Forelimb muscle (tissue), 1 donor: ENCODE results near the gene OSBPL8. TPM values are rescaled to one million over a fixed set of nuclear protein-coding genes. Genes with fewer than 3 reads are reported as not detected.
"Not testable (repeated sequence)": the region's sequence is repeated elsewhere in the genome, so short reads cannot be mapped to it uniquely, and the experiment has no call there.

Experiments
- DNase-seq: peaks from one replicate; pipeline ENCODE4 v3.0.0-alpha.2; 2013; ENCODE audit warnings: low read depth
- polyA plus RNA-seq: library from polyadenylated mRNA; unstranded; fragments of 120-200 nt; gene quantifications from one replicate; pipeline ENCODE4 v1.2.1, GENCODE V29; 2013; ENCODE audit not compliant: insufficient read length

Gene OSBPL8
- polyA plus RNA-seq, 1 donor, result 26.8 TPM

DNA sequence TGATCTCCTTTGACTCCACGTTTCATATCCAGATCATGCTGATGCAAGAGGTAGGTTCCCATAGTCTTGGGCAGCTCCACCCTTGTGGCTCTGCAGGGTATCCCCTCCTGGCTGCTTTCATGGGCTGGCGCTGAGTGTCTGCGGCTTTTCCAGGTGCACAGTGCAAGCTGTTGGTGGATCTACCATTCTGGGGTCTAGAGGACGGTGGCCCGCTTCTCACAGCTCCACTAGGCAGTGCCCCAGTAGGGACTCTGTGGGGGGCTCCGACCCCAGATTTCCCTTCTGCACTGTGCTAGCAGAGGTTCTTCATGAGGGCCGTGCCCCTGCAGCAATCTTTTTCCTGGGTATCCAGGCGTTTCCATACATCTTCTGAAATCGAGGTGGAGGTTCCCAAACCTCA lies 199.3 kb downstream of the OSBPL8 start:
- DNase-seq, result no peak

DNA sequence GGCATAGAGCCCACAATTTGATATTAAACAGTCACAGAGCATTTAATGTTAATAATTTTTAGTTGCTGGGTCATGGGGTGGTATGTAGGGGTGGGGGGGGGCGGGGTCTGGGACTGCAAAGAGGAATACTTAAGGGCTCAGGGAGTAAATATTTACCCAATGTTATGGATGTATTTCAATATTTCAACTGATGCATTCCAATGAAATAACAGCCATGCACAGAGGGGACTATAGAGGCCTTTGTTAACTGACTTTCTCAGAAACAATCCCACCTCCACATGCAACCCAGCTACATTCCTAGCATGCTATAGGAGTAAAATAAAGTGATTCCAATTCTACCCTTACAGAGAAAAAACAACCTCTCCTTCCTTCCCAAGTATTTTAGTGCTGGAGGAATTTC lies 203.5 kb downstream of the OSBPL8 start:
- DNase-seq, result no peak

DNA sequence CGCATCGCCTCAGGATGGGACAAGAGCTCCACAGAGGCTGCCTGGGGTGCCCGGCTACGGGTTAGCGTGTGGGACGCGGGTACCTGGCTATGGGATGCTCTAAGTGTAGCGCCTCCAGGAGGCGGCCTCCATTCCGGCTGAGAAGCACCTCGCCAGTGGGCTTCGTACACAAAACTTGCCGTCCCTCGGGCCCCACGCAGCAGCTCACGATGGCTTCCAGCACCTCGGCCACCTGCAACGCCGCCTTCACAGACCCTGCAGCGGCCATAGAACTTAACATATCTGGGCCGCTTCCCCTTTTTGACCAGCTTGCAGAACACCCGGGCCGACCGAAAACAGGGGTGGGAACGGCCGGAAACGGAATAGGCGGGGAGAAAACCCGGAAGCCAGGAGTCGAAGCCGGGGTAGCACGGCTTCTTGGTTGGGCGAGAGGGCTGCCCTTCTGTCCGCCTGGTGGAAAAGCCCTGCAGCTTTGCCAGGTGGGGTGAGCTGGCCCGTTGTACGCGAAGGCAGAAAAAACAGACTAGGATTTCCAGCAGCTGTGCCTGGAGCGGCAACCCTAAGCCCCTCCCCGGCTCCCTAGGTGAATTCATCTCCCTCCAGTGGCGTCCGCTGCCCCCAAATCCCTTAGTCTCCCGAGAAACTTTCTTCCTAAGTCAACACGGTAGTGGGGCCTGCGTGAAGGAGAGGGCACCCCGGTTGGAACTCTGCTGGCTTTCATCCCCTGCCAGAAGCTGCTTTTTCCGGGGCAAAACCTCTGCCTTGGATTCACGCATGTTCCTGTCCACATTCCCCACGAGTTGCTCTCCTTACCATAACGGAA lies 211.3 kb downstream of the OSBPL8 start, which contains the start of gene BBS10:
BBS10 (minus strand) TSS at position 337 of the 823 bp plus-strand sequence; CDS start at position 280, 57 bp downstream.
- peak; percentile 67 for DNase-seq

DNA sequence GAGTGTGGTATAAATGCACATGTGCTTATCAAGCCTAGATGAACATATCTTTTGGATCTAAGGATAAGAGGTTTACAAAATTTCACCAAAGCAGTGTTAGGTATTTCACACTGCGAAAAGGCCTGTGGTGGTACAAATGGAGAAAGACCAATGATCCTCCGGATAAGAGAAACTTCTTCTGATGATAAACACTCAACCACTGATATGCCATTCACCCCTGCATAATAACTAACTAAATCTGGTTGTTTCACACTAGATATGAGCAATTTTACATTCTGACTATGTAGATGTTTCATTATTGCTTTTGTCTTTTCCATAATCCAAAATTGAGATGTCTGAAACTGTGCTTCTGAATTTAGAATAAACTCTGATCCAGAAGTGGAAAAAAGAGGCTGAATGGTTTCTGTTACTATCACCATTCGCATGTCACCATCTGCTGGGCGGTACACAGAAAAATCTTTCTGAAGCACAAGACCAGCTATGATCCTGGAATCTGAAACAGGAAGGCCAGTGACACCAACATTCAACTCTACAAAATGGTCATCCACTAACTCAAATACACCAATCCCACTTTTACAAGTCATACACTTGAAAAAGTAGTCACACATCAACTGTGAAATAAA lies 212.7 kb downstream of the OSBPL8 start:
- DNase-seq, result peak; percentile 51

DNA sequence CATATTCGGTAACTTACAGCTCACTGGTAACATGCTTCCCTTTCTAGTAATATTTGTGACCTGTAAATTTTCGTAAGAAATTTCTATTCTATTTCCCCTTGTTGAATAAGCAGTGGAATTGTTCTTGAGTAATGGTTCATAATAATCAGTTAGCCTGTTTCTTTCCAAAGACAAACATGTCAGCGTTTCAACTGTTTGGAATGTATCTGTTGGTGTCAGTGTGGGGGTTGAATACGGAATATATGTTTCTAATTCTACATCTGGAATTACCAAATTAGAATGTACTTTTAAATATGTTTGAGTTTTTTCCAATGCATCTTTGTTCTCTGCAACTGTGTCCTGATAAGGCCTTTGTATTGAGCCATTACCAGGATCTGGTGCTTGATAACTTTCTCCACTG lies 213.3 kb downstream of the OSBPL8 start:
- no peak for DNase-seq

DNA sequence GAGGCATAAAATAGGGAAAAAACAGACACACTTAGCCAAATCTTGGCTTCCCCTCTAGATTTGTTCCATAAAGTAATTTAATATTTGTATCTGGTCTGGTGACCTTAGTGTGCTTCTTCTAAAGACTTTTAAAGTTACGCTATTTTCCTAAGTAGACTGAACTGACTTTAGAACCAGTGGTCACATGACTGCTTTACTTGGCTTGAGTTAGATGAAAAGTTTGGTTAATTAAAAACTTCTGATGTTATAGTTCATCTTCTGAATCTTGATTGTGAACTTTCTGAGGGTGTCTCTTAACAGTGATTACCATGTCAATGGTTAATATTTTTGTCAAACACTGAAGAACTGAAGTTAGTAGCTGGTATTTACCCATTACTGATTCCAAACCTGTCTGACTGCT lies 214.0 kb downstream of the OSBPL8 start:
- no peak for DNase-seq

DNA sequence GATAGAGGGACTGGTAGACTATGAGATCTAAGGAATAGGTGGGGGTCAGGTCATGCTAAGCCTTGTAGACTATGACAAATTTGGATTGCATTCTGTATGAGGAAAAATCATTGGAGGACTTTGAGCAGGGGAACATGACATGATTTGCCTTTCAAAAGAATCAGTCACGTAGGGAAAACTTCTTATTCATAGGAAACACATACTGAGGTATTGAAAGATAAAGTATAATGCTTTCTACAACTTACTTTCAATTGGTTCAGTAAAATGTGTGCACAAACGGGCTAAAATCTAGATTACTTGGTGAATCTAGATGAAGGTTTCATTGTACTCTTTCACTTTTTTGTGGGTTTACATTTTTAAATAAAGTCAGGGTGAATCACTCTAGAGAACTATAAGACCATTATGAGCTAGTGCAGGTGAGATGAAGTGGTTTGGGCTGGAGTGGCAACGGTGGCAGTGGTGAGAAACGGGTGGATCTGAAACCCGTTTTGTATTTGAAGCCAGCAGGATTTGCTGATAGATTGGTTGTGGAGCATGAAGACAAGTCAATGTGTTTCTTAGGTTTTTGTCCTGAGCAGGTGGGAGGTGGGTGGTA lies 218.0 kb downstream of the OSBPL8 start:
- no peak for DNase-seq

DNA sequence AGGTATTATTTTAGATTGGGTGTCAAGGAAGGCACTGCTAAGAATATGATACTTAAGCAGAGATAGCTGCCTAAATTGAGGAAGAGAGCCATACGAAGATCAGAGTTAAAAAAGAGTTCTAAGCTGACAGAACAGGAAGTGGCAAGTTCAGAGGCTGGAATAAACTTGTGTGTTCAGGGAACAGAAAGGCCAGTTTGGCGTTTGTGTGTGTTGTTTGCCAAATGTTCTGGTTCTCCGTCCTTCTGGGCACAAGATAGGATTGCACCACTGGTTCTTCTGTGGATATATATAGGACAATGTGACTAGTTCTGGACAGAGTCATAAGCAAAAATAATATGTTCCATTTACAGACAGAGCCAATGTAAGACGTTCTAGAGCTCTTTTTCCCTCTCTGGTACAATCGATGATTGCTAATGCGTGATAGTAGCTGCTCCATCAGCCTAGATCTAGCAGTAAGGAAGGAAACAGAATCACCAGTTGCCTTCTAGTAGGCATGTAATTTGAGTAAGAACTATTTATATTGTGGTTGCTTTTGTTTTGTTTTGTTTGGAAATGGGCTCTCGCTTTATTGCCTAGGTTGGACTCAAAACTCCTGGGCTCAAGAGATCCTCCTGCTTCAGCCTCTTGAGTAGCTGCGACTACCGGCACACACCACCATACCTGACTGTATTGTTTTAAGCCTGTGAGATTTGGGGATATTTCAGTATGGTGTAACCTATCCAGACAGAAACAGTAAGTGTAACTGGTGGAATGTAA lies 218.7 kb downstream of the OSBPL8 start:
- DNase-seq, result no peak

DNA sequence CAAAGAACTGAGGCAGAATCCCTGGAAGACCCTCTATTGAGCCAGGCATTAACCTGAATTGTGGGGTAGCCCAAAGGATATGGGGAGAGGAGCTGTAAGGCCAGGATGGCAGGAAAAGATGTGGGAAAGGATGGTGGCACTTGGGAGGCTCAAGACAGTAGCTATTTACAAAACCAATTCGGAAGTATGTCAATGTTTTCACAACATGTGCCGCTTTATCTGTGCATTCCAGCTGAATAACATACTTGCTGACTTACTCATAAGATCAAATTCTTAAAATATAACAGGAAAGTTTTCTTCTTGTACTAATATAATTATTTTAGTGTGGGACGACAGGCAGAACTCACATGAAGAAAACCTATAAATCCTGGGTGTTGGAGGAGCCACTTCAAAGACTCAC lies 222.0 kb downstream of the OSBPL8 start:
- no peak for DNase-seq

DNA sequence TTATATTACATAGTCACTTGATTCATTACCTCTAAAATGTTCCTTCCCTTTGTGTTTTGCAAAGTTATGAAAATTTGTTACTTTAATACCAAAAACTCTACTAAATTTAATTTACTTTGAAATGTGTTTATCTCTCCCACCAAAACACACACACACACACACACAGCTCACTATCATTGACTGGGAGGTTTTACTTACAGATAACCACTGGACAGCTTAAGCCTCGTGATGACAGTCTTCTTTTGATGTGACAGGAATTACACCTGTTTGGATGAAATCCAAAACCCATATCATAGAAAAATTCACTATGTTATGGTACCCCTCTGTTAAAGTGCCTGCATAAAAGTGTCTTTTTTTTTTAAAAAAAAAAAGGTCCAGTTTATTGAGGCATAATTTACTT lies 227.0 kb downstream of the OSBPL8 start:
- no peak for DNase-seq

DNA sequence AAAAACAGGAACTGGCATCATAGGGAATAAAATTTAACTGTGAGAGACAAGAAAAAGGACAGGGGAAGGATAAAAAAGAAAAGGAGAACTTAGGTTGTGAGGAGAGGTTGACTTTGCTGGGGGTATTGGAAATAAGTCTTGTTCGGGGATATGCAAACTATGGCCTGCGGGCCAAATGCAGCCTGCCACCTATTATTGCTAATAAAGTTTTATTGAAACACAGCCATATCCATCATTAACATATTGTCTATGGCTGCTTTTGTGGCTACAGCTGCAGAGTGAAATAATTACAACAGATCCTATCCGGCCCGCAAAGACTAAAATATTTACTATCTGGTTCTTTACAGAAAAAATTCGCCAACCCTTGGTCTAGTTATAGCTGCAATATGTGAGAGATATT lies 230.0 kb downstream of the OSBPL8 start:
- DNase-seq, result no peak

DNA sequence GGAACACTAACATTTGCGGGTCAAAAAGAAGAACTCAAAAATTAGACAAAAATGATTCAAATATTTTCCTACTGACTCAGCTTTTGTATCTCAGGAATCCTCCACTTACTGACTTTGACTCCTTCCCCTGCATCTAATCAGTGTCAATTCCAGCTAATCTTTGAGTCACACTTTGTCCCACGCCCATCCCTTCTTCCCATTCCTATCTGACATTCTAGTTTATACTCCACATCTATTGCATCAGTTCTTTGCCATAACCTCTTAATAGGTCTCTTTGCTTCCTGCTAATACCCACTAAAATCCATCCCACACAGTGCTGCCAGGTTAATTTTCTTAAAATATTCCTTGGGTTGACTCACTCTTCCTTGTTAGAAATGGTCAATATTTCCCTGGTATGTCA lies 230.4 kb downstream of the OSBPL8 start:
- no peak for DNase-seq

DNA sequence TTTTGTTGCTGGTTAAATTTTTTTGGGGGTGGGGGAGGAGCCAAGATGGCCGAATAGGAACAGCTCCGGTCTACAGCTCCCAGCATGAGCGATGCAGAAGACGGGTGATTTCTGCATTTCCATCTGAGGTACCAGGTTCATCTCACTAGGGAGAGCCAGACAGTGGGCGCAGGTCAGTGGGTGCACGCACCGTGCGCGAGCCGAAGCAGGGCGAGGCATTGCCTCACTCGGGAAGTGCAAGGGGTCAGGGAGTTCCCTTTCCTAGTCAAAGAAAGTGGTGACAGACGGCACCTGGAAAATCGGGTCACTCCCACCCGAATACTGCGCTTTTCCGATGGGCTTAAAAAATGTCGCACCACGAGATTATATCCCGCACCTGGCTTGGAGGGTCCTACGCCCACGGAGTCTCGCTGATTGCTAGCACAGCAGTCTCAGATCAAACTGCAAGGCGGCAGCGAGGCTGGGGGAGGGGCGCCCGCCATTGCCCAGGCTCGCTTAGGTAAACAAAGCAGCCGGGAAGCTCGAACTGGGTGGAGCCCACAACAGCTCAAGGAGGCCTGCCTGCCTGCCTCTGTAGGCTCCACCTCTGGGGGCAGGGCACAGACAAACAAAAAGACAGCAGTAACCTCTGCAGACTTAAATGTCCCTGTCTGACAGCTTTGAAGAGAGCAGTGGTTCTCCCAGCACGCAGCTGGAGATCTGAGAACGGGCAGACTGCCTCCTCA lies 239.8 kb downstream of the OSBPL8 start:
- not testable (repeated sequence) for DNase-seq

DNA sequence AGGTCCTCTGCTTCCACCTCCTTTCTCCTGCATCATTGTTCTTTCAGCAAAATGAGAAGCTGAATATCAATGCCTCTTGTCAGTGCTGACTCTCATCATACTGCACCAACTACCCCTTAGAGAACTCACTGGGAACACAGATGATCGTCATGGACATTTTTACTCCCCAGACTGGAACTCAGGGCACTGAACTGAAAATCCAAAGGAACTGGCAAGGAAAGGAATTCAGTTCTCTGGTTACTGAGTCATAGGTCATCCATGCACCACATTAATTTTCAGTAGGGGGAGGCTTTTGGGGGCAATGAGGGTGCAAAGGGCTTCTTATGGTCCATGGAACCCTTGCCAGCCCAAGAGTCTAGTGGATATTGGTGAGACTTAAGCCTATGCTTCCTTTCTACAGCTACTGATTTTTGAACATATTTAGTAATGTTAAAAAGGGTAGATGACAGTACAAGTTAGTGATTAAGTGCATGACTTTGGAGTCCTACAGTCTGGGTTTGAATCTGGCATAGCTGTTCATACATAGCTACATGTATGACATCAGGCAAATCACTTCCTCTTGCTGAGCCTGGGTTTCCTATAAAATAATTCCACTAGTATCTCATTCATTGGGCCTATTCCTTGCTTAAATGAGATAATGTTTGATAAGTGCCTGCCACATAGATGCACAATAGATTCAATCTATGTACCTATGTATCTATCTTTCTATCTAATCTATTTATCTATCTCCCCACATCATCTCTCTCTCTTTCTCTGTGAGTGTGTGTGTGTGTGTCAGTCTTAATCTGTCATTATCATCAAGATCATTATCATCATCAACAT lies 240.6 kb downstream of the OSBPL8 start:
- DNase-seq, result no peak

DNA sequence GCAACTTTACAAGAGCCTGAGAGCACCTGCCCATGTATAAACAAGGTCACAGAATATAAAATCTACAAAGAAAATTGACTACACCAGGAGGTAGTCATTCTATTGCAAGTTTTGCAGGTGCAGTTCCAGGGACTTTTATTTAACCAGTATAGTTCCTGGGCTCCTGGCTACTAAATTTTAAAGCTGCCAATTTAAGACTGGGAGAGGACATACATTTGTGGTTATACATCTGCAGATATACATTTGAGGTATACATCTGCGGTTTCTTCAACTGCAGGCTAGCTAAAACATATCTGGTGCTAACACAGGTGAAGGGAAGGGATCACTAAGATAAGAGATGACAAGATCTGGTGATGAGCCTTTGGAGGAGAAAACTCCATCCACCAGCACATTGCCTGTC lies 241.6 kb downstream of the OSBPL8 start:
- DNase-seq, result no peak

DNA sequence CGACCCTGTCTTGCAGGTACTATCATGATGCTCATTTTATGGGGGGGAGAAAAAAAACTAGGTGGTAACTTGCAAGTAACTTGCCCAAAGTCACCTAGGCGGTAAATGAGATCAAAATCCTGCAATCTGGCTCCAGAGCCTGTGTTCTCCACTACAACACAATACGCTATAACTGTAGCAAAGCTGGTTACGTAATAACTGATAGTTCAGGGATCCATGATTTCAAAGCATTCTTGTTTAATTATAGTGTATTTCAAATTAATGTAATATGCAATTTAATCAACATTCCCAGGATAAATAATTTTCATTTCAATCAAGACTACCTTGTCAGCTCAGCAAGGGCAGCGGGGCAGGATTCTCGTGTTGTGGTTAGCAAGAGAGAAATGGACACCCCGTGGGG lies 243.1 kb downstream of the OSBPL8 start:
- DNase-seq, result no peak

DNA sequence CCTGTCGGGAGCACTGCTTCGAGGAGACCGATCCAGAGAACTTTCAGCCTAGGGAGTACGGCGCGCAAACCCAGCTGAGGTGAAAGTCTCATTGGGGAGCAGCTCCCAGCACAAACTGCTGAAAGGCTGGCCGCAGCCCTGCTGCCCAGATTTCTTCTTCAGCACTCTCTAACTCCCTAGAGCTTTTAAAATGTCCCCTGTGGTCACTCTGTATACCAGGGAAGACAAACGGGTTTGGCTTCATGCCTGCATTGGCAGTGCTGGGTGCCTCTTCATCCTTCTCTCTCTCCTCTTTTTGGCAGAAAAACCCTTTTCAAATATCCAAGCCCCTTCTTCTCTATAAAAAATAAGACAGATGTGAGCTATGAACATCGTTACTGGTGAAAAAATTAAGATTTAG lies 246.3 kb downstream of the OSBPL8 start:
- DNase-seq, result no peak

DNA sequence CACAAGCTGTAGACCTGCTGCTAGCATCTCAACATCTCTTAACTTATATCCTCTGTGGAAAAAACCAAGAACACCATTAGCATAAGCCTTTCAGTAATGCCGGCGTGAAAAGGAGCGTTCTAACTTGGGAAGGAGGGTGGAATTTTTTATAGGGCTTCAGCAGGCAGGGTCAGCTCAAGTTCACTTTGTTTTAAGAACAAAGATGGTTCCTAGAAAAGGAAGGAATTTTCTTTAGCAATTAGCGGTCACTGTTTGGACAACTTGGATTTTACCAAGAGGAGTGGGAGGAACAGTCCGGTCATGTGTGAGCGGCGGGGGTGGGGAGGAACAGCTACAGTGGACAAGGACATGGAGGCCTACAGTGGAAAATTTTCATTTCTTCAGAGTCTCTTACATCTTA lies 247.3 kb downstream of the OSBPL8 start:
- DNase-seq, result no peak

DNA sequence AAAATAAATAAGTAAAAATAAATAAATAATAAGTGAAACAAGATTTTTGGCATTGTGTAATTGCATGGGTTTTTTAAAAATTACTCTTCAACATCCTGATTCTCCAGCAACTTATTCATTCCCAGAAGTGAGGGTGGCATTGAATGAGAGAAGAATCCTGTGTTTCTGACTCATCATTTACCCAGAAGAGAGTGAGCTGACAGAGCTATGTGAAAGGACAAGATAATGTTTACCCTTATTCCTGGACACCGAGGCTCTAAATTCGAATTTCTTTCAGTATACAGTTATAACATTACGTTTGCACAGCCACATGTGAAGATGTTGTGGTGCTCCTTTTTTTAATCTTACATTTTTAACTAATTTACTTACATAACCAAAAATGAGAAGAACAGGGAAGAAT lies 247.8 kb downstream of the OSBPL8 start:
- no peak for DNase-seq

DNA sequence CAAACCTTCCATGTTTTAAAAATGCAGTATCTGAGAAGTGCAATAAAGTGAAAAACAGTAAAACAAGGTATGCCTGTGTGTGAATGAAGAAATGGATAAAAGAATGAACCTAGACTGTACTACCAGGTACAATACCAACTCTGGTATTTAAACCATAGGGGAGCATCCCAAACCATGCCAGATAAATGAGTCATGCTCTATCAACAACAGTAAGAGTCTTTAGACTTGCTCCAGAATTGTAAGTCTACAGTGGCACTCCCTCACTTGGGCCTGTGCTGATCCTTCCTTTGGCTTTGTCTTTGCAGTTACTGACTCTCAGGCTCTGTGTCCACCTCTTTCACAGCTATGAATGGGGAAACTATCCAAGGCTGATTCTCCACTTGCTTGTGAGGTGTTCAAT lies 249.5 kb downstream of the OSBPL8 start:
- DNase-seq, result no peak

DNA sequence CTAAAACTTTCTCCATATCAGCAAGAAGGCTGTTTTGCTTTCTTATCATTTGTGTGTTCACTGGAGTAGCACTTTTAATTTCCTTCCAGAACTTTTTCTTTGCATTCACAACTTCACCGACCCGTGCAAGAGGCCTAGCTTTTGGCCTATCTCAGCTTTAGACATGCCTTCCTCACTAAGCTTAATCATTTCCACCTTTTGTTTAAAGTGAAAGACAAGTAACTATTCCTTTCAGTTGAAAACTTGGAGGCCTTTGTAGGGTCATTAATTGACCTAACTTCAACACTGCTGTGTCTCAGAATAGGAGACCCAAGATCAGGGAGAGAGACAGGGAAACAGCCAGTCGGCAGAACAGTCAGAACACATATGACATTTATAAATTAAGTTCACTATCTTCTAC lies 250.7 kb downstream of the OSBPL8 start:
- DNase-seq, result no peak
